Measurements from ENCODE around the gene RMI1.

The RMI1 gene

DNA sequence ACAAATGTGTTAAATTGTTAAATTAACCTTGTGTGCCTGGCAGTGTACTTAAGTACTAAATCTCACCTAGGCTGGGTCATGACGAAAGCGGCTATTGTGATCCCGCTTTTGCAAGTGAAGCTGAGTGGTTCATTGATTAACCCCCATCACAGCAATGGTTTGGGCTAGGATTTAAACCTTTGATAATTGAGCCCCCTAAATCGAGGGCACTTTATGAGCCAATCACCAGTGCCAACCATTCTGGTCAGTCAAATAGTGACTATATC lies 23.4 kb upstream of the RMI1 start:
- no peak for DNase-seq (ENCODE audit: low read depth in 1 of 2, low spot score in 1 of 2)
- TF ChIP-seq GABPA (IDR thresholded peaks at IDR 0.05; ENCODE audit: low read depth), result no peak
- TF ChIP-seq POLR2AphosphoS5 (IDR thresholded peaks at IDR 0.05; ENCODE audit: low read depth), result no peak
- no peak for TF ChIP-seq SPI1 (IDR thresholded peaks at IDR 0.05; ENCODE audit: borderline replicate concordance, low read depth)
- TF ChIP-seq, protein P1, sequence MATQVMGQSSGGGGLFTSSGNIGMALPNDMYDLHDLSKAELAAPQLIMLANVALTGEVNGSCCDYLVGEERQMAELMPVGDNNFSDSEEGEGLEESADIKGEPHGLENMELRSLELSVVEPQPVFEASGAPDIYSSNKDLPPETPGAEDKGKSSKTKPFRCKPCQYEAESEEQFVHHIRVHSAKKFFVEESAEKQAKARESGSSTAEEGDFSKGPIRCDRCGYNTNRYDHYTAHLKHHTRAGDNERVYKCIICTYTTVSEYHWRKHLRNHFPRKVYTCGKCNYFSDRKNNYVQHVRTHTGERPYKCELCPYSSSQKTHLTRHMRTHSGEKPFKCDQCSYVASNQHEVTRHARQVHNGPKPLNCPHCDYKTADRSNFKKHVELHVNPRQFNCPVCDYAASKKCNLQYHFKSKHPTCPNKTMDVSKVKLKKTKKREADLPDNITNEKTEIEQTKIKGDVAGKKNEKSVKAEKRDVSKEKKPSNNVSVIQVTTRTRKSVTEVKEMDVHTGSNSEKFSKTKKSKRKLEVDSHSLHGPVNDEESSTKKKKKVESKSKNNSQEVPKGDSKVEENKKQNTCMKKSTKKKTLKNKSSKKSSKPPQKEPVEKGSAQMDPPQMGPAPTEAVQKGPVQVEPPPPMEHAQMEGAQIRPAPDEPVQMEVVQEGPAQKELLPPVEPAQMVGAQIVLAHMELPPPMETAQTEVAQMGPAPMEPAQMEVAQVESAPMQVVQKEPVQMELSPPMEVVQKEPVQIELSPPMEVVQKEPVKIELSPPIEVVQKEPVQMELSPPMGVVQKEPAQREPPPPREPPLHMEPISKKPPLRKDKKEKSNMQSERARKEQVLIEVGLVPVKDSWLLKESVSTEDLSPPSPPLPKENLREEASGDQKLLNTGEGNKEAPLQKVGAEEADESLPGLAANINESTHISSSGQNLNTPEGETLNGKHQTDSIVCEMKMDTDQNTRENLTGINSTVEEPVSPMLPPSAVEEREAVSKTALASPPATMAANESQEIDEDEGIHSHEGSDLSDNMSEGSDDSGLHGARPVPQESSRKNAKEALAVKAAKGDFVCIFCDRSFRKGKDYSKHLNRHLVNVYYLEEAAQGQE (IDR thresholded peaks at IDR 0.05; ENCODE audit: insufficient replicate concordance, low read depth), result no peak
- TF ChIP-seq, protein P2, sequence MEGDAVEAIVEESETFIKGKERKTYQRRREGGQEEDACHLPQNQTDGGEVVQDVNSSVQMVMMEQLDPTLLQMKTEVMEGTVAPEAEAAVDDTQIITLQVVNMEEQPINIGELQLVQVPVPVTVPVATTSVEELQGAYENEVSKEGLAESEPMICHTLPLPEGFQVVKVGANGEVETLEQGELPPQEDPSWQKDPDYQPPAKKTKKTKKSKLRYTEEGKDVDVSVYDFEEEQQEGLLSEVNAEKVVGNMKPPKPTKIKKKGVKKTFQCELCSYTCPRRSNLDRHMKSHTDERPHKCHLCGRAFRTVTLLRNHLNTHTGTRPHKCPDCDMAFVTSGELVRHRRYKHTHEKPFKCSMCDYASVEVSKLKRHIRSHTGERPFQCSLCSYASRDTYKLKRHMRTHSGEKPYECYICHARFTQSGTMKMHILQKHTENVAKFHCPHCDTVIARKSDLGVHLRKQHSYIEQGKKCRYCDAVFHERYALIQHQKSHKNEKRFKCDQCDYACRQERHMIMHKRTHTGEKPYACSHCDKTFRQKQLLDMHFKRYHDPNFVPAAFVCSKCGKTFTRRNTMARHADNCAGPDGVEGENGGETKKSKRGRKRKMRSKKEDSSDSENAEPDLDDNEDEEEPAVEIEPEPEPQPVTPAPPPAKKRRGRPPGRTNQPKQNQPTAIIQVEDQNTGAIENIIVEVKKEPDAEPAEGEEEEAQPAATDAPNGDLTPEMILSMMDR (IDR thresholded peaks at IDR 0.05; ENCODE audit: insufficient read depth, low read length), result no peak
- H3K27me3 ChIP-seq (ENCODE audit: insufficient read depth, poor library complexity, severe bottlenecking), result no peaks in the 10 kb centered on the region
- no peak overlapping the region for H3K27ac ChIP-seq (replicated peaks)
- no peak overlapping the region for H3K4me3 ChIP-seq (replicated peaks; ENCODE audit: insufficient read depth, low read length)

DNA sequence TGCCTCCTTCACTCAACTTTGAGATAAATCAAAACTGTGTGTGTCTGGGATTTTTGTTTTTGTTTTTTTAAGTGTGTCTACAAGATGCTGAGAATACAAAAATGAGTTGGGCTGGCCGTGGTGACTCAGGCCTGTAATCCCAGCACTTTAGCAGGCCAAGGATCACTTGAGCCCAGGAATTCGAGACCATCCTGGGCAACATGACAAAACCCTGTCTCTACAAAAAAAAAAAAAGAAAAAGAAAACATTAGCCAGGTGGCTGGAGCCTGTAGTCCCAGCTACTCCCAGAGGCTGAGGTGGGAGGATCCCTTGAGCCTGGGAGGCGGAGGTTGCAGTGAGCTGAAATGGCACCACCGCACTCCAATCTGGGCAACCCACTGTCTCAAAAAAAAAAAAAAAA lies 21.5 kb upstream of the RMI1 start:
- H3K27ac ChIP-seq (replicated peaks), result no peak overlapping the region
- H3K4me3 ChIP-seq (replicated peaks; ENCODE audit: insufficient read depth, low read length), result no peak overlapping the region
- TF ChIP-seq GABPA (IDR thresholded peaks at IDR 0.05; ENCODE audit: low read depth), result no peak
- TF ChIP-seq, protein P1 (IDR thresholded peaks at IDR 0.05; ENCODE audit: insufficient replicate concordance, low read depth), result no peak
- no peak for TF ChIP-seq SPI1 (IDR thresholded peaks at IDR 0.05; ENCODE audit: borderline replicate concordance, low read depth)
- TF ChIP-seq, protein P2 (IDR thresholded peaks at IDR 0.05; ENCODE audit: insufficient read depth, low read length), result no peak
- no peak for TF ChIP-seq POLR2AphosphoS5 (IDR thresholded peaks at IDR 0.05; ENCODE audit: low read depth)
- DNase-seq (ENCODE audit: low read depth in 1 of 2, low spot score in 1 of 2), result no peak
- H3K27me3 ChIP-seq (ENCODE audit: insufficient read depth, poor library complexity, severe bottlenecking), result no peaks in the 10 kb centered on the region

DNA sequence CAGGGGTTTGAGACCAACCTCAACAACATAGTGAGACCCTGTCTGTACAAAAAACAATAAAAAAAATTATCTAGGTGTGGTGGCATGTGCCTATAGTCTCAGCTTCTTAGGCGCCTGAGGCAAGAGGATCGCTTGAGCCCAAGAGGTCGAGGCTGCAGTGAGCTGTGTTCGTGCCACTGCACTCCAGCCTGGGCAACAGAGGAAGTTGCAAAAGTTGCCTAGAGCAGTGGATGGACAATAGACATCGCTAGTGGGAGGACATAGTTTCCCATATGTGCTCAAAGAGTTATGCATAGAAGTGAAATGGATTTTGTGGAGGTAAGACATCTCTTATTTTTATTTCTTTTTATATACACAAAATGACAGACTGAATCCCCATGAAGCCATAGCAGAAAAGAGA lies 19.6 kb upstream of the RMI1 start:
- Histone ChIP-seq H3K27me3 (ENCODE audit: insufficient read depth, poor library complexity, severe bottlenecking) (no peaks in the 10 kb centered on the region), H3K4me3 (replicated peaks; ENCODE audit: insufficient read depth, low read length) (no peak overlapping the region), H3K27ac (replicated peaks) (no peak overlapping the region)
- TF ChIP-seq SPI1 (IDR thresholded peaks at IDR 0.05; ENCODE audit: borderline replicate concordance, low read depth) (no peak), POLR2AphosphoS5 (IDR thresholded peaks at IDR 0.05; ENCODE audit: low read depth) (no peak)
- DNase-seq (ENCODE audit: low read depth in 1 of 2, low spot score in 1 of 2), result peak in 1 of 2 experiments; percentile 53

DNA sequence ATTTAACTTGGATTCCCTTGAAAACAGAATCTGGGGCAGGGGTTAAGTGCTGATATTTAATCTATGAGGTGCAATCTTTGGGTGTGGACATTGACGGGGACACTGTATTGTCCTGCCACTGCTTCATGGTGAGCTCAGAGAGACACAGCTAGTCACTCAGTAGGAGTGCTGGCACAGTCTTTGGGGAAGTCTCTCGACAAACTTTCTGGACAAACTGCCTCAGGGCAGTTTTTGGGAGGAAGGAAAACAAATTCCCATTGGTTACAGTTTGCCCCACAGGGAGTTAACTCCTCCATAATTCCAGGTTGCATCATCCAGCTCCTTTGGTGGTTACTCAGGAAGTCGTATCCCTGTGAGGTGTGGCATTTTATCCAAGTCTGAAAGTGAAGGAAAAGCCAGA lies 18.4 kb upstream of the RMI1 start:
- no peak overlapping the region for H3K4me3 ChIP-seq (replicated peaks; ENCODE audit: insufficient read depth, low read length)
- no peak overlapping the region for H3K27ac ChIP-seq (replicated peaks)
- TF ChIP-seq POLR2AphosphoS5 (IDR thresholded peaks at IDR 0.05; ENCODE audit: low read depth) (no peak), SPI1 (IDR thresholded peaks at IDR 0.05; ENCODE audit: borderline replicate concordance, low read depth) (no peak), GABPA (IDR thresholded peaks at IDR 0.05; ENCODE audit: low read depth) (no peak)
- TF ChIP-seq, protein P2 (IDR thresholded peaks at IDR 0.05; ENCODE audit: insufficient read depth, low read length), result no peak
- TF ChIP-seq, protein P1 (IDR thresholded peaks at IDR 0.05; ENCODE audit: insufficient replicate concordance, low read depth), result no peak
- H3K27me3 ChIP-seq (ENCODE audit: insufficient read depth, poor library complexity, severe bottlenecking), result no peaks in the 10 kb centered on the region
- DNase-seq (ENCODE audit: low read depth in 1 of 2, low spot score in 1 of 2), result no peak

All from HL-60 (cell line).